OCI-LY3 (cell line): Measurements from ENCODE around the gene NR2F2.

Source experiments
- EZH2phosphoT487 ChIP-seq: fragments of 200-600 bp; shearing (Covaris generic); IDR thresholded peaks from 2 replicates; pipeline ENCODE4 v1.6.1; 2018; ENCODE audit warnings: antibody characterized with exemption, mixed run types, low read depth
- TF ChIP-seq, protein P1 (sequence below): fragments of 200-600, 300-600 bp; sonication (generic); IDR thresholded peaks from 2 replicates; pipeline ENCODE4 v1.5.1; 2014; ENCODE audit warnings: antibody characterized with exemption, low read length, low read depth

DNA sequence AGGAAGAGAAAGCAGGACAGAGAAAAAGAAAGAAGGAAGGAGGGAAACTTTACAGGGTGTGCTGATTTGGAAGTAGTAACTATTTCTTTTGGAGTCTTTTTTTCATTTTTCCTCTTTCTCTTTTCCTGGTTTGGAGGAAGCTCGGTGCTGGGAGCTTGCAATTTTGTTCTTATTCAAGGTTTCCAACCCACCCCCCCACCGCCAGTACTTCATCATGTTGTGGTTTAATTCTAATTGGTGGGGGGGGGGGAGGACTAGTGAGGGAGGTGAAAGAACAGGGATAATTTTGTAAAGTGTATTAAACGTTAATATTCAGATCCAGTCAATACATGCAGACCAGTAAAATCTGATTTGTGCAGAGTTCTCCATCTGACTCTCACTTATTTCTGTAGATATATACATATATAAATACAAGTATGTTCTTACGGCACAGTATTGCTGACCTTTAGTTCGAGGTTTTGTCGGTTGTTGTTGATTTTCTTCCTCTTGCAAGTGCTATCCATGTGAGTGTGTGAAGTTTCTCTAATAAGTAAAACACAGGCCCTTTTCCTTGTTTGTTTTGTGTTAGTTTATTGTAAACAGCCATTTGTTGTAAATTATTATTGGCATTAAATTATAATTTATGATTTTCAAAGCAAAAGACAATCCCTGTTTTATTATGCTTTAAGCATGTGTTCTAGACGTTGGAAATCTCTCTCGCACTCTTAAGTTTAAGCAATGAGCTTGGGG, 9.3 kb downstream of the NR2F2 start:
- TF ChIP-seq, protein P1, sequence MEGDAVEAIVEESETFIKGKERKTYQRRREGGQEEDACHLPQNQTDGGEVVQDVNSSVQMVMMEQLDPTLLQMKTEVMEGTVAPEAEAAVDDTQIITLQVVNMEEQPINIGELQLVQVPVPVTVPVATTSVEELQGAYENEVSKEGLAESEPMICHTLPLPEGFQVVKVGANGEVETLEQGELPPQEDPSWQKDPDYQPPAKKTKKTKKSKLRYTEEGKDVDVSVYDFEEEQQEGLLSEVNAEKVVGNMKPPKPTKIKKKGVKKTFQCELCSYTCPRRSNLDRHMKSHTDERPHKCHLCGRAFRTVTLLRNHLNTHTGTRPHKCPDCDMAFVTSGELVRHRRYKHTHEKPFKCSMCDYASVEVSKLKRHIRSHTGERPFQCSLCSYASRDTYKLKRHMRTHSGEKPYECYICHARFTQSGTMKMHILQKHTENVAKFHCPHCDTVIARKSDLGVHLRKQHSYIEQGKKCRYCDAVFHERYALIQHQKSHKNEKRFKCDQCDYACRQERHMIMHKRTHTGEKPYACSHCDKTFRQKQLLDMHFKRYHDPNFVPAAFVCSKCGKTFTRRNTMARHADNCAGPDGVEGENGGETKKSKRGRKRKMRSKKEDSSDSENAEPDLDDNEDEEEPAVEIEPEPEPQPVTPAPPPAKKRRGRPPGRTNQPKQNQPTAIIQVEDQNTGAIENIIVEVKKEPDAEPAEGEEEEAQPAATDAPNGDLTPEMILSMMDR, result no peak
- no peak for TF ChIP-seq EZH2phosphoT487
